Vagina (tissue), 2 donors: ENCODE results near the gene KRT13.

Experiments
- POLR2AphosphoS5 ChIP-seq, 2 donors: sonication (generic); formaldehyde crosslinking; IDR thresholded peaks; one replicate each; pipeline ENCODE4 v1.9.0; 2017; ENCODE audit warnings: antibody characterized with exemption in 2 of 2, mild to moderate bottlenecking in 2 of 2, low read depth in 1 of 2; ENCODE audit not compliant: insufficient read depth in 1 of 2
- TF ChIP-seq, protein P1 (sequence below), 3 experiments: fragments of 450-650 bp in 2 of 3; fragments of 200-600 bp in 1 of 3; sonication (generic) in 1 of 3; IDR thresholded peaks; one replicate each; pipeline ENCODE4 v1.5.1; 2017 to 2019; ENCODE audit warnings: antibody characterized with exemption in 3 of 3, mild to moderate bottlenecking in 2 of 3, moderate library complexity in 2 of 3

DNA sequence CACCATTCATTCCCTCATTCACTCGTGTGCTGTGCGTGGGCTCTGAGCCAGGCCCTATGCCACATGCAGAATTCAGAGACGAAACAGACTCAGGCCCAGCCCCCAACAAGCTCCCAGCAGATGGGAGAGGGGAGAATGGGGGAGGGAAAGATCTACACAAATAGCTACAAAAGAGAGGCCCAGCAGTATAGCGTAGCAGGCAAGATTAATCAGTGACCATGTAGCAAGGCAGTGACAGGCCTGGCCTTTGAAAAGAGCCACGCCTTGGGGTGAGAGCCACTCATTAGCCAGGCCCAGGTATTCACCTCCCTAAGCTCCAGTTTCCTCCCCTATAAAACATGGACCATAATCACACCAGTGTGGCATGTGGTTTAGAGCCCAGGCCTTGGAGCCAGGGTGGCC lies 39.1 kb upstream of the KRT13 start:
- no peak for TF ChIP-seq POLR2AphosphoS5 (IDR thresholded peaks at IDR 0.05; ENCODE audit: insufficient read depth in 1 of 2, low read depth in 1 of 2)
- TF ChIP-seq, protein P1, sequence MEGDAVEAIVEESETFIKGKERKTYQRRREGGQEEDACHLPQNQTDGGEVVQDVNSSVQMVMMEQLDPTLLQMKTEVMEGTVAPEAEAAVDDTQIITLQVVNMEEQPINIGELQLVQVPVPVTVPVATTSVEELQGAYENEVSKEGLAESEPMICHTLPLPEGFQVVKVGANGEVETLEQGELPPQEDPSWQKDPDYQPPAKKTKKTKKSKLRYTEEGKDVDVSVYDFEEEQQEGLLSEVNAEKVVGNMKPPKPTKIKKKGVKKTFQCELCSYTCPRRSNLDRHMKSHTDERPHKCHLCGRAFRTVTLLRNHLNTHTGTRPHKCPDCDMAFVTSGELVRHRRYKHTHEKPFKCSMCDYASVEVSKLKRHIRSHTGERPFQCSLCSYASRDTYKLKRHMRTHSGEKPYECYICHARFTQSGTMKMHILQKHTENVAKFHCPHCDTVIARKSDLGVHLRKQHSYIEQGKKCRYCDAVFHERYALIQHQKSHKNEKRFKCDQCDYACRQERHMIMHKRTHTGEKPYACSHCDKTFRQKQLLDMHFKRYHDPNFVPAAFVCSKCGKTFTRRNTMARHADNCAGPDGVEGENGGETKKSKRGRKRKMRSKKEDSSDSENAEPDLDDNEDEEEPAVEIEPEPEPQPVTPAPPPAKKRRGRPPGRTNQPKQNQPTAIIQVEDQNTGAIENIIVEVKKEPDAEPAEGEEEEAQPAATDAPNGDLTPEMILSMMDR (IDR thresholded peaks at IDR 0.05) = no peak
